ENCODE results near the gene MSH5. TPM values are rescaled to one million over a fixed set of nuclear protein-coding genes. Genes with fewer than 3 reads are reported as not detected.

Gene MSH5
- polyA plus RNA-seq, 1 donor from 2014 or later, result 7.8 TPM

- Histone ChIP-seq H3K9me2 (ENCODE audit: insufficient read depth, low read length) (no peaks in the 10 kb centered on the region), H3K79me2 (replicated peaks; ENCODE audit: insufficient read depth, low read length) (no peaks in the 10 kb centered on the region), H3K9ac (ENCODE audit: low read length) (no peak overlapping the region), H3K9me3 (ENCODE audit: low read length) (no peaks in the 10 kb centered on the region), H3F3A (ENCODE audit: insufficient read depth, low read length, poor library complexity, severe bottlenecking) (no peaks in the 10 kb centered on the region), H3K4me3 (ENCODE audit: low read length) (no peak overlapping the region), H3K27me3 (ENCODE audit: insufficient read depth, low read depth, low read length) (no peaks in the 10 kb centered on the region), H3K4me2 (ENCODE audit: low read length) (no peak overlapping the region), H3K36me3 (ENCODE audit: insufficient read depth, low read length) (no peaks in the 10 kb centered on the region), H2AFZ (ENCODE audit: low read depth, low read length) (no peak overlapping the region), H4K20me1 (ENCODE audit: insufficient read depth) (no peaks in the 10 kb centered on the region), H3K27ac (ENCODE audit: low read length) (no peak overlapping the region)
- TF ChIP-seq EZH2 (IDR thresholded peaks at IDR 0.05; ENCODE audit: borderline replicate concordance, insufficient read depth, low read length, poor library complexity, severe bottlenecking) (no peak), CTCF (IDR thresholded peaks at IDR 0.05; ENCODE audit: poor library complexity, severe bottlenecking) (no peak), RAD21 (conservative IDR thresholded peaks at IDR 0.05) (no peak), REST (IDR thresholded peaks at IDR 0.05; ENCODE audit: borderline replicate concordance) (no peak), SMC3 (conservative IDR thresholded peaks at IDR 0.05; ENCODE audit: poor library complexity) (no peak), POLR2AphosphoS5 (IDR thresholded peaks at IDR 0.05) (no peak), EP300 (conservative IDR thresholded peaks at IDR 0.05; ENCODE audit: poor library complexity, severe bottlenecking) (no peak), TAF1 (IDR thresholded peaks at IDR 0.05; ENCODE audit: low read depth) (no peak)
Observed at GRCh38 chr6:31719001-31719400, 20.8 kb upstream of the MSH5 start.

- Histone ChIP-seq H4K20me1 (ENCODE audit: insufficient read depth) (no peaks in the 10 kb centered on the region), H3K9me3 (ENCODE audit: low read length) (no peaks in the 10 kb centered on the region), H3K79me2 (replicated peaks; ENCODE audit: insufficient read depth, low read length) (no peaks in the 10 kb centered on the region), H3F3A (ENCODE audit: insufficient read depth, low read length, poor library complexity, severe bottlenecking) (no peaks in the 10 kb centered on the region), H3K9ac (ENCODE audit: low read length) (no peak overlapping the region), H3K9me2 (ENCODE audit: insufficient read depth, low read length) (no peaks in the 10 kb centered on the region), H3K4me2 (ENCODE audit: low read length) (no peak overlapping the region), H3K4me3 (ENCODE audit: low read length) (no peak overlapping the region), H3K27ac (ENCODE audit: low read length) (no peak overlapping the region), H3K27me3 (ENCODE audit: insufficient read depth, low read depth, low read length) (no peaks in the 10 kb centered on the region), H3K36me3 (ENCODE audit: insufficient read depth, low read length) (no peaks in the 10 kb centered on the region), H2AFZ (ENCODE audit: low read depth, low read length) (no peak overlapping the region)
- TF ChIP-seq POLR2AphosphoS5 (IDR thresholded peaks at IDR 0.05), result no peak
- TF ChIP-seq RAD21 (conservative IDR thresholded peaks at IDR 0.05), result no peak
- no peak for TF ChIP-seq TAF1 (IDR thresholded peaks at IDR 0.05; ENCODE audit: low read depth)
- TF ChIP-seq EZH2 (IDR thresholded peaks at IDR 0.05; ENCODE audit: borderline replicate concordance, insufficient read depth, low read length, poor library complexity, severe bottlenecking), result no peak
- no peak for TF ChIP-seq EP300 (conservative IDR thresholded peaks at IDR 0.05; ENCODE audit: poor library complexity, severe bottlenecking)
- no peak for TF ChIP-seq MXI1 (conservative IDR thresholded peaks at IDR 0.05; ENCODE audit: poor library complexity, severe bottlenecking)
- no peak for TF ChIP-seq REST (IDR thresholded peaks at IDR 0.05; ENCODE audit: borderline replicate concordance)
- TF ChIP-seq SMC3 (conservative IDR thresholded peaks at IDR 0.05; ENCODE audit: poor library complexity), result no peak
- no peak for TF ChIP-seq CTCF (IDR thresholded peaks at IDR 0.05; ENCODE audit: poor library complexity, severe bottlenecking)
Observed at GRCh38 chr6:31720196-31720770, 19.5 kb upstream of the MSH5 start.

Data from neural cell (in vitro differentiated cells).